Measurements from ENCODE around the gene PMEL. TPM values are rescaled to one million over a fixed set of nuclear protein-coding genes. Genes with fewer than 3 reads are reported as not detected.

The PMEL gene
- total and polyA plus RNA-seq, 8 donors, result 0.58 to 4.0 (median 1.3) TPM; not detected in 1

- 74 to 92% (median 86%) methylated on average over 4 of the region's 4 CpGs for WGBS, 5 donors
- no peak overlapping the region for H3K4me3 ChIP-seq
- TF ChIP-seq POLR2AphosphoS5 (IDR thresholded peaks at IDR 0.05), result no peak
- TF ChIP-seq POLR2A (IDR thresholded peaks at IDR 0.05), result no peak
- no peak for TF ChIP-seq CTCF (IDR thresholded peaks at IDR 0.05)
- no peak for TF ChIP-seq EP300 (IDR thresholded peaks at IDR 0.05)
- intact Hi-C loops (cut with DNase I; ENCODE audit: low total_unique reads), result no loop called here
- H3K9me3 ChIP-seq, result no peaks in the 10 kb centered on the region
- H3K36me3 ChIP-seq, result peaks cover 0 to 17% (median 14%) of the 10 kb centered on the region in 4 donors
- no peaks in the 10 kb centered on the region for H3K27me3 ChIP-seq
- H3K4me1 ChIP-seq, result peaks cover 21 to 47% (median 29%) of the 10 kb centered on the region in 4 donors
- no peak overlapping the region for H3K27ac ChIP-seq
- no peak for DNase-seq
Measured at GRCh38 chr12:55969356-55969755, 3.5 kb upstream of the PMEL start.

- H3K4me1 ChIP-seq, result peaks cover 14 to 34% (median 19%) of the 10 kb centered on the region in 4 donors
- intact Hi-C loops (cut with DNase I; ENCODE audit: low total_unique reads), result no loop called here
- H3K27me3 ChIP-seq, result no peaks in the 10 kb centered on the region
- H3K27ac ChIP-seq, result peak within 1 kb of the TSS; percentile 76 to 91 (median 88)
- peak; percentile 96 to 97 for DNase-seq
- peaks cover 0 to 17% (median 14%) of the 10 kb centered on the region in 4 donors for H3K36me3 ChIP-seq
- WGBS, 5 donors, result 0 to 1% (median 0%) methylated on average over 41 to 45 of the region's 45 CpGs
- TF ChIP-seq POLR2A (IDR thresholded peaks at IDR 0.05), result peak in 1 of 4 donors; percentile 63
- no peak for TF ChIP-seq EP300 (IDR thresholded peaks at IDR 0.05)
- peak in 2 of 3 donors; percentile 46 to 81 for TF ChIP-seq POLR2AphosphoS5 (IDR thresholded peaks at IDR 0.05)
- no peak for TF ChIP-seq CTCF (IDR thresholded peaks at IDR 0.05)
- peak within 1 kb of the TSS; percentile 66 to 74 (median 74) for H3K4me3 ChIP-seq
- H3K9me3 ChIP-seq, result no peaks in the 10 kb centered on the region
Measured at GRCh38 chr12:55966408-55967281, 803 bp upstream of the PMEL start, which contains the start of gene CDK2. TSS of gene CDK2 (plus strand) at chr12:55966830. CDS start at chr12:55967009, 179 bp downstream.

GRCh38 chr12:55965240-55965639 lies 602 bp downstream of the PMEL start:
- H3K27me3 ChIP-seq, result no peaks in the 10 kb centered on the region
- H3K4me1 ChIP-seq, result peaks cover 14 to 27% (median 18%) of the 10 kb centered on the region in 4 donors
- intact Hi-C loops (cut with DNase I; ENCODE audit: low total_unique reads), result no loop called here
- WGBS, 5 donors, result 80 to 87% (median 83%) methylated on average over 5 of the region's 5 CpGs
- H3K4me3 ChIP-seq, result no peak overlapping the region
- H3K27ac ChIP-seq, result peak overlapping the region in 1 of 5 donors; percentile 91
- H3K36me3 ChIP-seq, result peaks cover 0 to 6% (median under 1%) of the 10 kb centered on the region in 4 donors
- no peaks in the 10 kb centered on the region for H3K9me3 ChIP-seq
- TF ChIP-seq POLR2AphosphoS5 (IDR thresholded peaks at IDR 0.05), result no peak
- no peak for TF ChIP-seq EP300 (IDR thresholded peaks at IDR 0.05)
- DNase-seq, result no peak

GRCh38 chr12:55963760-55964159 lies 2.1 kb downstream of the PMEL start:
- TF ChIP-seq POLR2AphosphoS5 (IDR thresholded peaks at IDR 0.05), result no peak
- no peak for TF ChIP-seq POLR2A (IDR thresholded peaks at IDR 0.05)
- TF ChIP-seq CTCF (IDR thresholded peaks at IDR 0.05), result no peak
- TF ChIP-seq EP300 (IDR thresholded peaks at IDR 0.05), result no peak
- H3K4me3 ChIP-seq, result no peak overlapping the region
- H3K4me1 ChIP-seq, result peaks cover 14 to 26% (median 18%) of the 10 kb centered on the region in 4 donors
- DNase-seq, result no peak
- intact Hi-C loops (cut with DNase I; ENCODE audit: low total_unique reads), result no loop called here
- no peaks in the 10 kb centered on the region for H3K36me3 ChIP-seq
- H3K27me3 ChIP-seq, result no peaks in the 10 kb centered on the region
- no peaks in the 10 kb centered on the region for H3K9me3 ChIP-seq
- WGBS, 5 donors, result 73 to 91% (median 88%) methylated on average over 2 of the region's 2 CpGs
- no peak overlapping the region for H3K27ac ChIP-seq
